IPS-18c (cell line): ENCODE data around the gene CD200R1L.

ENCODE experiments used
- H3K4me3 ChIP-seq: 2 replicates; pipeline ENCODE4 v1.7.0; 2013; ENCODE audit warnings: low read depth, mild to moderate bottlenecking, low read length, moderate library complexity; ENCODE audit not compliant: insufficient read depth
- H3K9me3 ChIP-seq: one replicate; pipeline ENCODE4 v1.6.1; 2013; ENCODE audit warnings: mild to moderate bottlenecking, low read length, moderate library complexity; ENCODE audit not compliant: control insufficient read depth, insufficient read depth

The CD200R1L gene

DNA sequence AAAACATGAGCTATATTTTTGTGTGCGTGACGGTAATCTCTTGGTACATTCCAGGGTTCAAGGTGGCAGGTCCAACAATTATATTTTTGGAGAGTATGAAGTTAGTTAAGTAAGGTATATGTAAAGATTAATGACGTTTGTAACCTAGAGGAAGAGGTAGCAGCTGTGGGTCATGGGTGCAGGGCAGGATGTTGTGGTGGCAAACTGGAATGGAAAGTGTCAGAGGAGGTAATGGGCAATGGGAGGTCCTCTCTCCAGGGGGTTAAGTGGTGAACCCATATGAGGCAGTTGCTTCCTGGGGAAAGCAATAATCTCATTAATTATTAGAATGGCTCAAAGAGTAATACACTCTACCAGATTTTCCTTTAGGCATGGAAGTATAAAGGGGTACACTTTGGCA lies 1.0 kb upstream of the CD200R1L start:
- Histone ChIP-seq H3K4me3 (no peak overlapping the region), H3K9me3 (peaks cover 7% of the 10 kb centered on the region)

DNA sequence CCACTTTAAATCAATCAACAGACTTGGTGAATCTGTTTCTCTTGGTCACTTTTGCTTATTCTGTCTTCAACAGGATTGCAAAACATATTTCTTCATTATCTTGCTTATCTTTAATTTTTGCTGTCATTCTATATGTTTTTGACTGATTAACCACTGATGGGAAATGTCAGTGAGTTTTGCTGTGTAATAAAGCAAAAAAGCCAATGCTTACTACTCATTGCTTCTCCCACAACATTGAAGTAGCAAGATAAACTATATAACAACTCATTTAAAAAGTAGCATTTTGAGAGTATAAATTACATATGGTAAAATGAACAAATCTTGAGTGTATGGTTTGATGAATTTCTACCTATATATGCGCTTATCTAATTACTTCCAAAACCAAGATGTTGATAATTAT lies 892 bp downstream of the CD200R1L start:
- H3K9me3 ChIP-seq: peaks cover 11% of the 10 kb centered on the region

DNA sequence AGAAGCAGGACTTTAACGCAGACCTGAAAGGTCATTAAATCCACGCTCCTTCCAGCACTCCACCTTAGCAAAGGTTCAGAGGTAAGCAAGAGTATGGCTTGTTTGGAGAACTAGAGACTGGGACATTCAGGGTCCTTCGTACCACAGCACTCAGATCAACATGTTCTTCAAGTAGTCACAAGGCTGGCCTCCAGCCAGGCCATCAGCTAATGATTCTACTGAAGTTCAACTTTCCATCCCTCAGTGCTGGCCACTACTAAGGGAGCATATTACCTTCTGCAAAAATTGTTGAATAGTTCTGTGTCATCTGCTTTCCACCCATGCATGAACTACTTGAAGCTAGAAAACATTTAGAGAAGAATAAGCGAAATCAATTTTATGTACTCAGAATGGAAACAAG lies 17.6 kb downstream of the CD200R1L start:
- Histone ChIP-seq H3K4me3 (no peak overlapping the region), H3K9me3 (no peaks in the 10 kb centered on the region)

More for the DNA sequence above, 892 bp downstream of the CD200R1L start:
- no peak overlapping the region for H3K4me3 ChIP-seq

DNA sequence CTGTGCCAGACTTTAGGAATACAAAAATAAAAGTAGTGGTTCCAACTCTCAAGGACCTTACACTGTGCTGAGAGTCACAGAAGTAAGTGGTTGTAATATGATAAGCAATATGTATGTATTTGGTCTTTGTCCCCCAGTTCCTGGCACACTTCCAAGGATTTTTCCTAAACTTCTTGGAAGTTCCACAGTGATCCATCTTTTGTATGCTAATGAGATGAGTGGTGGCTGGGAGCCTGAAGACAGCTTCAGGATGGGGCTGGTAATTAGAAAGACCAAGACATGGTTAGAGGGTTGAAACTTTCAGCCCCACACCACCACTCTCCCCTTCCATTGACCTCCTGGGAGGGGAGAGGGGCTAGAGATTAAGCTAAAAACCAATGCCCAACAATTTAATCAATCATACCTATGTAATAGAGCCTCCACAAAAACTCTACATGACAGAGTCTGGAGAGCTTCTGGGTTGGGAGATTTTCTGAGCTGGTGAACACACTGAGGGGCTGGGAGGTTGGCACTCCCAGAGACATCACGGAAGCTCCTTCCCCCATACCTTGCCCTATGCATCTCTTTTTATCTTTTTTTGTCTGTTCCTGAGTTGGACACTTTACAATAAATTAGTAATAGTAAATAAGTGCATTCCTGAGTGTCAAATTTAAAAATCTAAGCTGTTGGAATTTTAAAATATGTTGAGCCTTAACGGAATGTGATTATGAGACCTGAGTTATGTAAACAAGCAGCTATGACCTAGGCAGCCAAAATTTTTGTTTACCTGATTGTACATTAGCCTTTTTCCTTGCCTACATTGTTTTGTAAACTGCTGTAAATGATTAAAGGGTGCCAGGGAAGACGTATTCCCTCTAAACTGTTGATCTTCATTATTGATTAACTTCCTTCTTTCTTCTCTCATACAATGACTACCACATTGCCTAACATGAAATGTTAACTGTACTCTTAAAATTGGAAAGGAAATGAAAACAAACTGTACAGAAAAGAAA lies 24.3 kb downstream of the CD200R1L start:
- H3K9me3 ChIP-seq: no peaks in the 10 kb centered on the region
- no peak overlapping the region for H3K4me3 ChIP-seq

DNA sequence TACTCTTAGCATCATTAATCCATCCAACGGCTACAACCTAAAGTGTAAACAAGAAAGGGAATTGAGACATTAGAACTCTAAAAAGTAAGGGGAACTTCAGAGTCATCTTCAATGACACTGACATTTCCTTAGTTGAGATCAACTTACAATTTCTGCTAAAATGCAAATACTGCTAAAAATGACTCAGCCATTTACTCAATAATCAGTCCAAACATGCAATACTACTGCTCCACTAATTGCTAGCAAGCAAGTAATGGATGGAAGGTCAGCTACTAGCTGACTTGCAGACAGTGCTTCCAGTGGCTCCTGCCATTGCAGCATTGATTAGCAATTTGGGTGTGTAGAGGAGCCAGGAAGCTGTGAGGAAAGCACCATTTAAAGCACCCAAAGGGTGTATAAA lies 28.4 kb downstream of the CD200R1L start:
- Histone ChIP-seq H3K9me3 (no peaks in the 10 kb centered on the region), H3K4me3 (no peak overlapping the region)

DNA sequence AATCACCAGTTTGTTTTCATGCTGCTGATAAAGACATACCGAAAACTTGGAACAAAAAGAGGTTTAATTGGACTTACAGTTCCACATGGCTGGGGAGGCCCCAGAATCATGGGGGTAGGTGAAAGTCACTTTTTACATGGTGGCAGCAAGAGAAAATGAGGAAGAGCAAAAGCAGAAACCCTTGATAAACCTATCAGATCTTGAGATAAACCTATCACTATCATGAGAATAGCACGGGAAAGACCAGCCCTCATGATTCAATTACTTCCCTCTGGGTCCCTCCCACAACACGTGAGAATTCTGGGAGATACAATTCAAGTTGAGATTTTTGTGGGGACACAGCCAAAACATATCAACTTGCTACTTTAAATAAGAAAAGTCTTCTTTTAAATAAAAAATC lies 28.9 kb downstream of the CD200R1L start:
- H3K4me3 ChIP-seq: no peak overlapping the region

DNA sequence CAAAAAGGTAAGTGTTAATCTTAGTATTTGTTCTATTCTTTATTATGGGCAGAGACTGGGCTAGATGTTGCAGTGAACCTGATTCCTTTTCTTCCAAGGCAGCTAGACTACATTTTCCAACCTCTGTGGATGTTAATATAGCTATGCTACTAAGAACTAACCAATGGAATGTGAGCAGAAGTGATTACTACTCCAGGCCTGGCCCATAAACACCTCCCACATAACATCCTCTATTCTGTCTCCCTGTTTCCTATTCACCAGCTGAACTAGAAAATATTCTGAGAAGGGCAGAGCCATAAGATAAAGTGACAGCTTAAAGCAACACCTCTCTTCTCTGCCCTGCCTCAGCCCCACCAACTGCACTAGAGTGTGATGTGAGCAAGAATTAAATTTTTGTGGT lies 29.4 kb downstream of the CD200R1L start:
- no peak overlapping the region for H3K4me3 ChIP-seq
- no peaks in the 10 kb centered on the region for H3K9me3 ChIP-seq

More for the DNA sequence above, 28.9 kb downstream of the CD200R1L start:
- no peaks in the 10 kb centered on the region for H3K9me3 ChIP-seq

DNA sequence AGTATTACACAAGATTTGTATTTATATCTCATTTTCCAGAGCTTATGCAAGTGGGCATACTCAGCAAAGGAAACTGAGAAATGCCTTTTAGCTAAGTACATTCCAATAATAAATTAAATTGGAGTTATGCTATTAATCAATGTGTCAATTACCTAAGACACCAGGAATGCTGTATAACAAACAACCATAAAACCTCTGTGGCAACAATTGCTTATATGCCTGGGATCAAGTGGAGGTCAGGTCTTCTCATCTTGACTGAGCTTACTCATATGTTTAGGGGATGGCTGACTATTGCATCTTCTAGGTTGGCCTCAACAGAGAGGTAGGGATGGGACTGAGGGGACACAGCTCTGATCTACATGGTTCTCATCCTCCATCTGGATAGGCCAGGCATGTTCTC lies 30.7 kb downstream of the CD200R1L start:
- Histone ChIP-seq H3K9me3 (no peaks in the 10 kb centered on the region), H3K4me3 (no peak overlapping the region)

DNA sequence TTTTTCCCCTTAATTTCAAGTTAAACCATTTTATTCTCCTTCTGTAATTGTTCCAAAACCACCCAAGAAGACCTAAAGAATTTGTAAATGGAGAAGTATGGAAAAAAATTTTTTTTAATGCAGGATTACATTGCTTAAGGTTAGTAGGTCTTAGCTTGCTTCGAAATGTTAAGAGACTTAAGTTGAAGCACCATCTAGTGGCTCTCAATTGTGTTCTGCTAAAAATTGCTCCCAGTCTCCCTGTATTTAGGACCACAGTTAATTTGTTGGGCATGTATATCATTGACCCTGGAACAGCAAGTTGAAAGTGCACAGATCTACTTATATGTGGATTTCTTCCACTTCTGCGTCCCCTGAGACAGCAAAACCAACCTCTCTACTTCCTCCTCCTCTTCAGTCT lies 32.4 kb downstream of the CD200R1L start:
- Histone ChIP-seq H3K4me3 (no peak overlapping the region), H3K9me3 (no peaks in the 10 kb centered on the region)

DNA sequence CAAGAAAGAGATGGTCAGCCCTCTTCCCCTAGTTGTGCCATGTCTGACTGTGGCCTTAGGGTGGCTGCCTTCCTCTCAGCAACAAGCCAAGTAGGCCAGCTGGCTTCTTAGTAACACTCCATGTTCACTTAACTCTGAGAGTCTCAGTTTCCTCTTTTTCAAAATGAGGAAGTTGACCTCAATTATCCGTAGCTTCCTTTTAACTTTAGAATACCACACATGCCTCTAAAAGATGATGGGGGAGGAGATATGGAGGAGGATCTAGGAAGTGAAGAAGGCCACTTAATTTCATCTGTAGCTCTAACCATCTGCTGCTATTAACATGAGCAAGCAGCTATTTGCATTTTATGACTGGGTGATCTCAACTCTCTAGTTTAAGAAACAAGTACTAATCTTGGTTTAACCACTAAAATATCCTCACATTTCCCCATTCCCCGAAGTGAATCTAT lies 32.9 kb downstream of the CD200R1L start:
- H3K9me3 ChIP-seq: no peaks in the 10 kb centered on the region
- no peak overlapping the region for H3K4me3 ChIP-seq

DNA sequence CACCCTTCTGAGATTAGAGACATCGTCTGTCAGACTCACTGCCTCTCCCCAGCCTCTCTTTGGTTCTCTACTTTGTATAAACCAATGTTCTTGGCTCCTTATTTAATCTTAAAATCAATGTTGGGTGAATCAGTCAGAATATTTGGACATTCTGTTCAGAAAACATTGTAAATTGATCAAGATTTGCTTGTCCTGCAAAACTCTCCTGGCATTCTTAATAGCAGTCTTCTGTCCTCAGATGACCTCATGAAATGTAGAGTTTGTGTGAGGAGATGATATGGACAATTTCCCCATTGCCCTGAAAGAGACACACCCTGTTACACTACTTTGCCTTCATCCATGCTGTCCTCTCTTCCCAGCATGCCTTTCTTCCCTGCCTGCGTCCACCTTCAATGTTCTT lies 33.6 kb downstream of the CD200R1L start:
- Histone ChIP-seq H3K4me3 (no peak overlapping the region), H3K9me3 (no peaks in the 10 kb centered on the region)

DNA sequence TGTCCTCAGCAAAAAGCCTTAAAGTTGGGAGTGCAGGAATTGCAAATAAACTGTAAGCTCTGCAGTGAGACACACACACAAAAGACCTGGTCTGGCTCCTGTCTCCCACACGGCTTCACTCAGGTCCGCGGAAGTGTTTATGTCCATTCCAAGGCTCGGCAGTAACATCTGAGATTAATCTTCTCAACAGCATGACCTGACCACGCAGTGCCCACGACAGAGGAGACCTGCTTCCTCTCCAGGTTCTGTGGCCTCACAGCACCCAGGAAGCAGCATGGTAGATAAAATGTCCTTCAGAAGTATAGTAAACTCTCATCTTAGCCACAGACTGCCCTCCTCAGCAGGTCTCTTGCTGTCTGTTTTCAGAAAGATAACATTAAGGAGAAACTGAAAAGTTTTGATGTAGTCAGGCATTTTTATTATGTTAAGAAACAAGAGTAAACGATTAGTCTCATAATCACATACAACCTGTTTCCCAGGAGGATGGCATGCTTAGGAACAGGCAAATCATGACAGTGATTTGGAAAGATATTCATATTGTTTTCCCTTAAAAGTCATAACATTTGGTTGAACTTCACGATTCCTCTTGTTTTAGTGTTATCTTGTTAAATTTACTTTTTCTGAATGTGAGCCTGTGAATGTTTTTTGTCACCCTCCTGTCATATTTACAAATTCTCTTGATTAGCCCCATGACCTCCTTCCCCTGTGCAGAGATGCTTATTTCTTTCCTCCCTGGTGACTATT lies 34.6 kb downstream of the CD200R1L start:
- H3K4me3 ChIP-seq: no peak overlapping the region
- H3K9me3 ChIP-seq: no peaks in the 10 kb centered on the region

DNA sequence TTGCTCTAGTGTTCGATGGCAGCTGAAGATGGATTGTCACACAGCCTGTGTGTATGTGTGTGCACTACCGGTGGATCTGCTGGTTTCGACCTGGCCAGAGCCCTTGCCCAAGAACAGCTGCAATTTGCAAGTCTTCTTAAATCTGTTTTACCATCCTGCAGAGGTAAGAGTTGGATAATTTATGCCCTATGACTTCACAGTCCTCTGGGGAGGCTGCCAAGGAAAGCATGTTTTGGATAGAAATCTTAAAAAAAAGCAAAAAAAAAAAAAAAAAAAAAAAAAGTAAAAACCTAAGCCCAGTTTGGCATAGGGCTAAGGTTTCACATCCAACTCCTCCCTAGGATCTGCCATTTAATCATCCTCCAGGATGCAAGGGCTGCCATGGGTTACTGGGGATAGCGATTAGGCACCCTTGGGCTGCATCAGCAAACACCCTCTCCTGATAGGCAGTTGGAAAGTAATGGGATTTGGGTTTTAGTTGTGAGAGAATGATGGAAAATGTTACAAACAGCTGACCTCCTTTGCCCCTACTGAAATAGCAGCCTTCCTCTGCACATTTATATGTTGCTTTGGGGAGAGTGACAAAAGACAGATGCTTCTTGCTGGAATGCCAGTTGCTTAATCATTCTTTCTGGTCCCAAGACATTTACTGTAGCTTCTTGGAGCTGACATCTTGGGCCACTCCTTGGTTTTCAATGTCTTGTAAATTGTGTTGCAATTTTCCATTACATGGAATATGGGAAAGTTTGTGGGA lies 35.4 kb downstream of the CD200R1L start:
- no peaks in the 10 kb centered on the region for H3K9me3 ChIP-seq
- no peak overlapping the region for H3K4me3 ChIP-seq

DNA sequence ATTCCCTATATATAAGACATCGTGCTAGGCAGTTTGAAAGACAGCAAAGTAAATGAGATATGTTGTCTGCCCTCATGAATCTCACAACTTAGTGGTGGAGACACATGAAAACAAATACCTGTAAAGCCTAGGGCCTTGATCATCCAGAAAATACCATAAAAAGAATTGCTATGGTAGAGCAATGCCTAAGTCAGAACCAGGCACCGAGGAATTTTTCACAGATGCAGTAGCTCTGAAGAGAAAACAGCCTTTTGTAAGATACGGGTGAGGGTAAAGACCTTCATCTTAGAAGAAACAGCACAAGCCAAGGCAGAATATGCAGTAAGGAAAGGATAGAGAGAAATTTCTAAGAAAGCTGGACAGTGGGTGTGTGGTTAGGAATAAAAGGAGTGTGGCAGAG lies 36.1 kb downstream of the CD200R1L start:
- Histone ChIP-seq H3K4me3 (no peak overlapping the region), H3K9me3 (no peaks in the 10 kb centered on the region)

DNA sequence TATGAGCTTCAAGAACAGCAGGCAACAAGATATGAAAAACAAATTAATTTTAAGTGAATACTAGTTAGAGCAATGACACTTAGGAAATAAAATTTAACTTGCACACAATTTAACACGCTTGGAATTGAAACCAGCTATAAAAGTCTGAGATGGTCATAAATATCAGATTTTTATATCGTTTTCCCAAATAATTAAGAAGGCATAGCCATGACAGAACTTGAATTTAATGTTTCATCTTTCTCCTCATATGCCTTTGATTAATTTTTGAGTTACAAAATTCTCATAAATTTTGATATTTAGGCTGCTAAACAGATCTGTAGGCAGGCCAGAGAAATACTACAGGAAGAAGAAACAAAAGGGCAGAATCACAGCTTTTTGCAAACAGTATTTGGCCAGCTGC lies 38.5 kb downstream of the CD200R1L start:
- Histone ChIP-seq H3K9me3 (no peaks in the 10 kb centered on the region), H3K4me3 (no peak overlapping the region)

DNA sequence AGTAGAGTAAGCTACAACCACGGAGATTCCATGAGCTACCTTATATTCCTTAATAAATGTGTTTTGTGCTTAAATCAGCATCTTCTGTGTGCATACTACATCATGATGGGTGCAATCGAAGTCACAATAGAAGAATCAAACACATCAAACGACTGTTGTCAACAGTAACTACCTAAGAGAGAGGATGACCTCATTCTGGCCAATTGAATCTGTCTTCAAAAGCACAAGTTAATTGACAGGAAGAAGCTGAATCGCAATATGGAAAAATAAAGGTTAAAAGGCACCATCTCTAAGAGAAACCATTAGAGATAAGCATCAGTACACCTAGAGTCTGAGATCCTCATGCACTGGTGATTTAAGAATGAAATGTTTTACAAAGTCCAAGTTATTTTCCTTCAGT lies 39.0 kb downstream of the CD200R1L start:
- Histone ChIP-seq H3K4me3 (no peak overlapping the region), H3K9me3 (no peaks in the 10 kb centered on the region)

DNA sequence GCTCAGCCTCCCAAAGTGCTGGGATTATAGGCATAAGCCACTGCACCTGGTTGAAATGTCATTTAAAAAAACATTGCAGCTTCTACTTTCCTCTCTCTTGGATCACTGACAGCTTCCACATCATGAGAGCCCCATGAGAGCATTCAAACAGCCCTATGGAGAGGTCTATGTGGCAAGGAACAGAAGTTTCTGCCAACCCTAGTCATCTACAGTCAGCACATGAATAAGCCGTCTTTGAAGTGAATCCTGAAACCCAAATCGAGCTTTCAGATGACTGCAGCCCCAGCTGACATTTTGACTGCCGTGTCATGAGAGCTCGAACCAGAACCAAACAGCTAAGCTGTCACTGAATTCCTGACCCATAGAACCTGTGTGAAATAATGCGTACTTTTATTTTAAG lies 39.8 kb downstream of the CD200R1L start:
- H3K4me3 ChIP-seq: no peak overlapping the region
- H3K9me3 ChIP-seq: no peaks in the 10 kb centered on the region
